ENCODE measurements around the gene ADM5.

Gene ADM5

DNA sequence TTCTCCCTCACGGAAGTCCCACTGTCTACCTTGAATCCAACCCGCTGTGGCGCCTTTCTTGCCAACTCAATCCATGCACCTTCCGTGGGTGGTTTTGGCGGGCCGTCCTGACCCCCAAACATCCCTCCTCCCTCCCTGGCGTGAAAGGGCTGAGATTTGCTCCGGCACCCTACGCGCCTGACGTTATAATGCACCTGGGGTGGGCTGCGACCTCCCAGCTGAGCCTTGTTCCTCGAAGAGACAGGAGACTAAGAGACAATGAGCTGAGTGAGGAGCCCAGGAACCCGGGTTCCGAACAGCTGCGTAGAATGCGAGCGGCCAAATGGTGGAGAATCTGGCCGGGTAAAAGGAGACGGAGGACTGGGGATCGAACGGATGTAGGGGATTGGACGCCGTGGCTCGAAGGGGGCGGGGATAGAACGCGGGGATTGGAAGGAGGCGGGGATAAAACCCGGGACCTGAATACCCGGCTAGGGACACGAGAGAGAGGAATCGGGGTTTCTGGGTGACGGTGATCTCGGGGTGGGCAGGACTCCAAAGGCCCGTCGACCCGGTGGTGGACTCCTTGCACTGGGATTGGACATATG, 1.4 kb downstream of the ADM5 start, which contains the start of gene CPT1C:
CPT1C (plus strand) TSS at position 461 of the 587 bp plus-strand sequence. CDS start 1,137 bp downstream, outside the sequence.
- no peak within 1 kb of the TSS for H3K4me3 ChIP-seq (ENCODE audit: low read length)
- no peak for TF ChIP-seq ZNF274 (IDR thresholded peaks at IDR 0.05; ENCODE audit: low read depth, low read length)

DNA sequence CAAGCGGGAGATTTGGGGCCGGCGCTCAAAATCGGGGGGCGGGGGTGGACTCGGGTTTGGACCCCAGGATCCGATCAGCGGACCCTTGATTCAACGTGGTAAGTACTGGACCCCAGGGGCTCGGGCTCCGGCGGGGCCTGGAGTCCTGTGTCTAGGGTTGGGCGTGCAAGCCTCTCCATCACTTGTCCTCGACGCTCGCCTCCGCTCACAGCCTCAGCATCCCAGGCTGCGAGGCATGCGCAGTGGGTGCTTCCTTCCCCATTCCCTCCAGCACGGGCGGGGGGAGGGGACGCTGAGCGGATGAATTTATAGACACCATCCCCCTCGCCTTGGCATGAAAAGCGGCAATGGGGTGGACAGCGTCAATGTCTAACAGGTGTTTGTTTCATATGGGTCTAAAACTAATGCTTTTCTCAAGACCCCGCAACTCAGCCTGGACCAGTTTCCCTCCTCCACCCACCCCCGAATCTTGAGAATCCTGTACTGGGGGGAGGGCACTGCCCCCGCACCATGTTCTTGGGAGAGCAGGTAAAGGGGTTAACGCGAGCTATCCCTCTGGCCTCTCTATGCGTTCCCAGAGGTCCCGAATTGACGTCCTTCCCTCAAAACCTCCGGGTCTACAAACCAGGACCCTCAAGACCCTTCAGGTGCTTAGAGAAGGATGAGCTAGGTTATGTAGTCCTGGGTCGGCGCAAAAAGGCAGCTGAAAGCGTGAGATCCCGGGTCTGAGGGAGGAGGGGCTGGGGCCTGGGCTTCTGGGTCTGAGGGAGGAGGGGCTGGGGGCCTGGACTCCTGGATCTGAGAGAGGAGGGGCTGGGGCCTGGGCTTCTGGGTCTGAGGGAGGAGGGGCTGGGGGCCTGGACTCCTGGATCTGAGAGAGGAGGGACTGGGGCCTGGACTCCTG, 2.1 kb downstream of the ADM5 start:
- H3K4me3 ChIP-seq (ENCODE audit: low read length): no peak overlapping the region
- no peak for TF ChIP-seq ZNF274 (IDR thresholded peaks at IDR 0.05; ENCODE audit: low read depth, low read length)

DNA sequence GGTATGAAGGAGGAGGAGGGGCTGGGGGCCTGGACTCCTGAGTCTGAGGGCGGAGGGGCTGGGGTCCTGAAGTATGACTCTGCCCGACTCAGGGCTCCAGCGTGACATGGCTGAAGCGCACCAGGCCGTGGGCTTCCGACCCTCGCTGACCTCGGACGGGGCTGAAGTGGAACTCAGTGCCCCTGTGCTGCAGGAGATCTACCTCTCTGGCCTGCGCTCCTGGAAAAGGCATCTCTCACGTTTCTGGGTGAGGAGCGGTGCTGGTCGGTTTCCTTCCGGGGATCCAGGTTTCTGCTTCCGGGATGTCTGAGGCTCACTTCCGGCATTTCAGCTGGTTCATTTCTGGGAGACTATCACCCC, 2.7 kb downstream of the ADM5 start:
- TF ChIP-seq ZNF274 (IDR thresholded peaks at IDR 0.05; ENCODE audit: low read depth, low read length): no peak
- H3K4me3 ChIP-seq (ENCODE audit: low read length): no peak overlapping the region

GRCh38 chr19:49696115-49696514, 6.7 kb downstream of the ADM5 start:
- no peak overlapping the region for H3K4me3 ChIP-seq (ENCODE audit: low read length)
- no peak for TF ChIP-seq ZNF274 (IDR thresholded peaks at IDR 0.05; ENCODE audit: low read depth, low read length)

DNA sequence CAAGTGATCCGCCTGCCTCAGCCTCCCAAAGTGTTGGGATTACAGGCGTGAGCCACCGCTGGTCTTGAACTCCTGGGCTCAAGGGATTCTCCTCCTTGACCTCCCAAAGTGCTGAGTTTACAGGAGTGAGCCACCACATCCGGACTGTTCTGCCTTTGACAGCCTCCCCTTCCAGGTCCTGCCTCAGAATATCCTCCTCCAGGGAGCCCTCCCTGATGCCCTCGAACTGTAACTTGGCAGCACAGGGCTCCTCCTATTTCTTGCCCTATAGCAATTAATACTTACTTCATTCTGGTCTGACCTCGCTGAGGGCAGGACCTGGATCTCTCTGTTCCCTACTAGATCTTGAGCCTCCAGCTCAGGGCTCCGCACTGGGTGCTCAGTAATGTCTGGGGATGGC, 7.5 kb downstream of the ADM5 start:
- H3K4me3 ChIP-seq (ENCODE audit: low read length): no peak overlapping the region
- no peak for TF ChIP-seq ZNF274 (IDR thresholded peaks at IDR 0.05; ENCODE audit: low read depth, low read length)

- TF ChIP-seq ZNF274 (IDR thresholded peaks at IDR 0.05; ENCODE audit: low read depth, low read length): no peak
- H3K4me3 ChIP-seq (ENCODE audit: low read length): no peak overlapping the region
Measured at GRCh38 chr19:49699364-49699763, 10.0 kb downstream of the ADM5 start.

DNA sequence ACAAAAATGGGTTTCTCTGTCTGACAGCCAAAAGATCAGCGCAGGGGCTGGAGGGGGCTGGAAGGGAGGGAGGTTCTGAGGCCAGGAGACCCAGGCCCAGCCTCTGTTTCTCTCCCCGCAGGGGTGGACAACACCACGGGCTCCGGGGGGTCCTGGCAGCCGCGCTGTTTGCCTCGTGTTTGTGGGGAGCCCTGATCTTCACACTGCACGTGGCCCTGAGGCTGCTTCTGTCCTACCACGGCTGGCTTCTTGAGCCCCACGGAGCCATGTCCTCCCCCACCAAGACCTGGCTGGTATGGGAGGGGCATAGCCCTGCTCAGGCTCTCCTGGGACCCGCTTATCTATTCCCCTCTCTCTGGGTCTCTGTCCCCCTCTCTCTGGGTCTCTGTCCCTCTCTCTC, 11.2 kb downstream of the ADM5 start:
- no peak overlapping the region for H3K4me3 ChIP-seq (ENCODE audit: low read length)
- no peak for TF ChIP-seq ZNF274 (IDR thresholded peaks at IDR 0.05; ENCODE audit: low read depth, low read length)

DNA sequence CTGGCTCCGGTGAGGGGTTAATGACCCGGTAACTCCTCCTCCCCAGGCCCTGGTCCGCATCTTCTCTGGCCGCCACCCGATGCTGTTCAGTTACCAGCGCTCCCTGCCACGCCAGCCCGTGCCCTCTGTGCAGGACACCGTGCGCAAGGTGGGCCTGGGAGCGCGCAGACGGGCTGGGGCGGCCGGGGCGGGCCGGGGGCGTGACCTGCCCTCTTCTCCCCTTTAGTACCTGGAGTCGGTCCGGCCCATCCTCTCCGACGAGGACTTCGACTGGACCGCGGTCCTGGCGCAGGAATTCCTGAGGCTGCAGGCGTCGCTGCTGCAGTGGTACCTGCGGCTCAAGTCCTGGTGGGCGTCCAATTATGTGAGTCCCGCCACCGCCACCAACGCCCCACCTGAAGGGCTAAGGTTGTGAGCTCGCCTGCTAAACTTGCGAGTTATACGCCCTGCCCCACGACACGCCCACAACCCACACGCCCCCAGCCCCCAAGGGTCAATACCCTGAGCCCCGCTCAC, 11.9 kb downstream of the ADM5 start:
- H3K4me3 ChIP-seq (ENCODE audit: low read length): no peak overlapping the region
- TF ChIP-seq ZNF274 (IDR thresholded peaks at IDR 0.05; ENCODE audit: low read depth, low read length): no peak

- TF ChIP-seq ZNF274 (IDR thresholded peaks at IDR 0.05; ENCODE audit: low read depth, low read length): no peak
- H3K4me3 ChIP-seq (ENCODE audit: low read length): no peak overlapping the region
Measured at GRCh38 chr19:49704888-49705642, 15.7 kb downstream of the ADM5 start.

DNA sequence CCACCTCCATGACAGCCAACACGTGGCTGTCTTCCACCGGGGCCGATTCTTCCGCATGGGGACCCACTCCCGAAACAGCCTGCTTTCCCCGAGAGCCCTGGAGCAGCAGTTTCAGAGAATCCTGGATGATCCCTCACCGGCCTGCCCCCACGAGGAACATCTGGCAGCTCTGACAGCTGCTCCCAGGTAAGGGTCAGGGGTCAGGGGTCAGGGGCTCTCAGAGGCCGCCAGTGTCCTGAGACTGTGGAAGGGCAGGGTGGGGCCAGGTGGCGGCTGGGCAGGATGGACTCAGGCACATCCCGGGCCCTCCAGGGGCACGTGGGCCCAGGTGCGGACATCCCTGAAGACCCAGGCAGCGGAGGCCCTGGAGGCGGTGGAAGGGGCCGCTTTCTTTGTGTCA, 16.5 kb downstream of the ADM5 start:
- H3K4me3 ChIP-seq (ENCODE audit: low read length): no peak overlapping the region
- no peak for TF ChIP-seq ZNF274 (IDR thresholded peaks at IDR 0.05; ENCODE audit: low read depth, low read length)

DNA sequence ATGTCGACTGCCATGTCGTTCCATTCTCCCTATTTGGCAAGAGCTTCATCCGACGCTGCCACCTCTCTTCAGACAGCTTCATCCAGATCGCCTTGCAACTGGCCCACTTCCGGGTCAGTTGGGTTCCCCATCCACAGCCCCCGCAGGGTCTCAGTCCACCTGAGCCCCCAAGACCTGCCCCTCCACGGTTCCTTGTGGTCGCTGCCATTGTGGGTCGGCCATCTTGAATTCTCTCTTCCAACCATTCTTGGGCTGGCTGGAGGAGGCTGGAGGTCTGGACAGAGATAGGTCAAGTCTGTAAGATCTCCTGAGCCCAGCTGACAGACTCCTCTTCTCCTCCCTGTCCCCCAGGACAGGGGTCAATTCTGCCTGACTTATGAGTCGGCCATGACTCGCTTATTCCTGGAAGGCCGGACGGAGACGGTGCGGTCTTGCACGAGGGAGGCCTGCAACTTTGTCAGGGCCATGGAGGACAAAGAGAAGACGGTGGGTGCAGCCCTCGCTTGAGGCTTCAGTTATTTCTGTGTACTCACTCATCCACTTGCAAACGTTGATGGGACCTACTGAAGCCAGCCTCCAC, 21.1 kb downstream of the ADM5 start:
- TF ChIP-seq ZNF274 (IDR thresholded peaks at IDR 0.05; ENCODE audit: low read depth, low read length): no peak
- H3K4me3 ChIP-seq (ENCODE audit: low read length): no peak overlapping the region

DNA sequence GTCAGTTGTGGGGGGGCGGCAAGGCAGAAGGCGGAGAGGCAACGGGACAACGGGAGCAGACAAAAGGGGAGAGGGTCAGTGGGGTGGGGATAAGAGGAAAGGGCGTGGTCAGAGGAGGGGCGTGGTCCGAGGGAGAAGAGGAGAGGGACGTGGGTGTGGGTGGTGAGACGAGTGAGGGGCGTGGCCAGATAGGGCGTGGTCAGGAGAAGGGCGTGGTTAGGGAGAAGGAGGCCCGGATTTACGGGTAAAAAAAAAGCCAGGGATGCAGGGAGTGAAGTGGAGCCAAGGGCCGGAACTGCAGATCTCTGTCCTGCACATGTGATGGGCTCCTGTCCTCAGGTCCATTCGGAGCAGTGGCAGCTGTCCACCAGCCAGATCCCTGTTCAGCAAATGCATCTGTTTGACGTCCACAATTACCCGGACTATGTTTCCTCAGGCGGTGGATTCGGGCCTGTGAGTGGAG, 23.0 kb downstream of the ADM5 start:
- no peak for TF ChIP-seq ZNF274 (IDR thresholded peaks at IDR 0.05; ENCODE audit: low read depth, low read length)
- H3K4me3 ChIP-seq (ENCODE audit: low read length): no peak overlapping the region

DNA sequence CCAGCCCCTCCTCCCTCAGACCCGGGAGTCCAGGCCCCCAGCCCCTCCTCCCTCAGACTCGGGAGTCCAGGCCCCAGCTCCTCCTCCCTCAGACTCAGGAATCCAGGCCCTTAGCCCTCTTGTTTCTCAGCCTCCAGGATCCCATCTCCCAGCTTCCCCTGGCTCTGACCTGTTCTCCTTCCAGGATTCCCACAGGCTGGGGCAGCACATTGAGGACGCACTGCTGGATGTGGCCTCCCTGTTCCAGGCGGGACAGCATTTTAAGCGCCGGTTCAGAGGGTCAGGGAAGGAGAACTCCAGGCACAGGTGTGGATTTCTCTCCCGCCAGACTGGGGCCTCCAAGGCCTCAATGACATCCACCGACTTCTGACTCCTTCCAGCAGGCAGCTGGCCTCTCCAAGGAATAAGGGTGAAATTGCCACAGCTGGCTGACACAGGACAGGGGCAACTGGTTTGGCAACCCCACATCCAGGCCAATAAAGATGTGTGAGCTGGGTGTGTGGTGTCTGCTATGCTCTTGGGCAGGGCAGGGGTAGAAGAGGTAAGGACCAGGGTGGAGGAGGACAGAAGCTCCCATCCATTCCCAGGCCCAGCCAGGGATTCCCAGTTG, 23.9 kb downstream of the ADM5 start:
- no peak for TF ChIP-seq ZNF274 (IDR thresholded peaks at IDR 0.05; ENCODE audit: low read depth, low read length)

DNA sequence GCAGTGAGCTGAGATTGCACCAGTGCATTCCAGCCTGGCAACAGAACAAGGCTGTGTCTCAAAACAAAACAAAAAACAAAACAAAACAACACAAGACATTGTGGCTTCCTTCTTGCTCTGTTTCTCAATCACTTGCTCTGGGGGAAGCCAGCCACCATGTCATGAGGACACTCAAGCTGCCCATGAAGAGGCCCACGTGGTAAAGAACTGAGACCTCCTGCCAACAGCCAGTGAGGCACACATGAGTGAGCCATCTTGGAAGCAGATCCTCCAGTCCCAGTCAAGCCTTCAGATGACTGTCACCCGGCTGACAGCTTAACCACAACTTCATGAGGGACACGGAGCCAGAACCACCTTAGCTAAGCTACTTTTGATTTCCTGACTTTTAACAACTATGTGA, 26.8 kb downstream of the ADM5 start:
- H3K4me3 ChIP-seq (ENCODE audit: low read length): no peak overlapping the region
- no peak for TF ChIP-seq ZNF274 (IDR thresholded peaks at IDR 0.05; ENCODE audit: low read depth, low read length)

More for the DNA sequence above, 23.9 kb downstream of the ADM5 start:
- no peak overlapping the region for H3K4me3 ChIP-seq (ENCODE audit: low read length)
